HUES6 (cell line): ENCODE results near the gene GYG2.
"Not testable (repeated sequence)": the region's sequence is repeated elsewhere in the genome, so short reads cannot be mapped to it uniquely, and the experiment has no call there.

ENCODE experiments used
- H3K27ac ChIP-seq: 2 replicates; pipeline ENCODE4 v1.7.0; 2013; ENCODE audit warnings: low read depth, mild to moderate bottlenecking, low read length, inconsistent platforms
- H3K27me3 ChIP-seq: 2 replicates; pipeline ENCODE4 v1.6.1; 2013; ENCODE audit warnings: low read length; ENCODE audit not compliant: control insufficient read depth, insufficient read depth
- H3K36me3 ChIP-seq: 2 replicates; pipeline ENCODE4 v1.6.1; 2013; ENCODE audit warnings: low read length; ENCODE audit not compliant: control insufficient read depth, insufficient read depth
- H3K4me1 ChIP-seq: 2 replicates; pipeline ENCODE4 v1.6.1; 2013; ENCODE audit warnings: low read length; ENCODE audit not compliant: control insufficient read depth, insufficient read depth
- H3K4me3 ChIP-seq: 2 replicates; pipeline ENCODE4 v1.5.1; 2013; ENCODE audit warnings: low read depth, low read length
- H3K9ac ChIP-seq: one replicate; pipeline ENCODE4 v1.6.1; 2013; ENCODE audit warnings: mild to moderate bottlenecking, low read length
- H3K9me3 ChIP-seq: 2 replicates; pipeline ENCODE4 v1.6.1; 2013; ENCODE audit warnings: low read depth, low read length; ENCODE audit not compliant: control insufficient read depth, insufficient read depth

GYG2 gene

DNA sequence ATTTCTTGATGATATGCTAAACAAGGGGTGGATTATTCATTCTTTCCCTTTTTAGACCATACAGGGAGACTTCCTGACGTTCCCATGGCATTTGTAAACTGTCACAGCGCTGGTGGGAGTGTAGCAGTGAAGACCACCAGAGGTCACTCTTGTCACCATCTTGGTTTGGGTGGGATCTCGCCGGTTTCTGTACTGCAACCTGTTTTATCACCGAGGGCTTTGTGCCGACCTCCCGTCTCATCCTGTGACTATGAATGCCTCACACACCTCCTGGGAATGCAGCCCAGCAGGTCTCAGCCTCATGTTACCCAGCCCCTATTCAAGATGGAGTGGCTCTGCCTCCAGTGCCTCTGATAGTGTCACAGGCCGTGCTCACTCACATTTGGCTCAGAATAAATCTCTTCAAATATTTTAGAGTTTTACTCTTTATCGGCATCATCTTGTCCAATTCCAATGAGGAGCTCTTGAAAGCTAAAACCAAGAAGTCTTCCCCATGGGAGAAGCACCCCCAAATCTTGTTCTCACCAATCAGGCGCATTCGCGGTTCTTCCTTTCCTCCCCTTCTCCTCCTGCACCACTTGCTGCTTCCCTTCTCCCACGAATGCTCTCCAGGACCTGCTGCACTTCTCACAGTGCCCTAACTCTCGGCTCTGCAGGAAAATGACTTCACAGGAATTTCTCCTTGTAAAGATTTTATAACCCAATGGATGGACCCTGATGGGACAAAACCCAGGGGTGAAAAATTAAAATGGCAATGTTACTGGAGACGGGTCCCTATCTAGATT, 61.2 kb downstream of the GYG2 start:
- Histone ChIP-seq H3K27ac (peak overlapping the region; percentile 82; the same call in 1 of the 2 replicates), H3K4me1 (peaks cover 38% of the 10 kb centered on the region), H3K9ac (peak overlapping the region; percentile 58), H3K4me3 (peak overlapping the region; percentile 21; the same call in 1 of the 2 replicates)
- not testable (repeated sequence) for H3K27me3 ChIP-seq, H3K9me3 ChIP-seq, H3K36me3 ChIP-seq

GRCh38 chrX:2890536-2891460, 62.1 kb downstream of the GYG2 start:
- not testable (repeated sequence) for H3K27me3 ChIP-seq, H3K4me3 ChIP-seq, H3K9me3 ChIP-seq, H3K36me3 ChIP-seq
- Histone ChIP-seq H3K4me1 (peaks cover 40% of the 10 kb centered on the region), H3K9ac (peak overlapping the region; percentile 58), H3K27ac (peak overlapping the region; percentile 82; the same call in 1 of the 2 replicates)

- H3K27me3 ChIP-seq: no peaks in the 10 kb centered on the region
- no peaks in the 10 kb centered on the region for H3K9me3 ChIP-seq
- no peak overlapping the region for H3K4me3 ChIP-seq
- no peaks in the 10 kb centered on the region for H3K36me3 ChIP-seq
- H3K4me1 ChIP-seq: peaks cover 47% of the 10 kb centered on the region
- H3K9ac ChIP-seq: no peak overlapping the region
- H3K27ac ChIP-seq: no peak overlapping the region
These were observed 64.1 kb downstream of the GYG2 start for GRCh38 chrX:2892816-2893215.

DNA sequence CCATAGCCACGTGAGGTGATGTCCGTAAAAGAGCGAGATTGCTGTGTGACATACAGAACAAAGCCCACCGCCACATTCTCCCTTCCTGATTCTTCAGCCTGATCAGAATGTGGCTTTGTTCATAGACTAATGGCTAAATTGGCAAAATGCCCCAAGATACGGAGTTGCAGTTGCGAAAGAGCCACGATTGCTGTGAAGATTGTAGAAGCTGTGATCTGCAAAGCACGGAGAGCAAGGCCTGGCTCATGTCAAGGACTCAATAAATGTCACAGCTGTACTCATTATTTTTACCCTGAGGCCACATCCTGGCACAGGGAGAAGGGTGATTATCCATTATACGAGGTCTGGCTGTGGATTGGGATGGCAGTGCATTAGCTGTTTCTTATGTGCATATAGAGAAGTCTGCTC, 66.2 kb downstream of the GYG2 start:
- Histone ChIP-seq H3K36me3 (no peaks in the 10 kb centered on the region), H3K4me1 (peaks cover 49% of the 10 kb centered on the region), H3K4me3 (no peak overlapping the region), H3K9me3 (no peaks in the 10 kb centered on the region), H3K27me3 (no peaks in the 10 kb centered on the region), H3K27ac (no peak overlapping the region; the same call in 1 of the 2 replicates), H3K9ac (peak overlapping the region; percentile 45)

DNA sequence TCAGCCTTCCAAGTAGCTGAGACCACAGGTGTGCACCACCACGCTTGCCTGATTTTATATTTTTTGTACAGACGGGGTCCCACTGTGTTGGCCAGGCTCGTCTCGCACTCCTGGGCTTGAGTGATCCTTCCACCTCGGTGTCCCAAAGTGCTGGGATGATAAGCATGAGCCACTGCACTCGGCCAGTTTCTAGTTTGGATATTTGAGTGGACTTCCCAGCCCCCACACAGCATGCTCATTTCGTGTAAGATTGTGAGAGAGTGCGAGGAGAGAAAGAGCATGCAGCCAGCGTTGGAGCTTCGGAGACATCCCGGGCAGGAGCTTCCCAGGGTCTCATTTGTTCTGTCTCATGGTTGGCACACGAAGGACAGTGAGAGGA, 68.6 kb downstream of the GYG2 start:
- Histone ChIP-seq H3K36me3 (peaks cover 4% of the 10 kb centered on the region; the same call in 1 of the 2 replicates), H3K4me3 (no peak overlapping the region), H3K9ac (peak overlapping the region; percentile 72), H3K27me3 (no peaks in the 10 kb centered on the region), H3K9me3 (peaks cover 5% of the 10 kb centered on the region; the same call in 1 of the 2 replicates), H3K4me1 (peaks cover 33% of the 10 kb centered on the region), H3K27ac (peak overlapping the region; percentile 56; the same call in 1 of the 2 replicates)

DNA sequence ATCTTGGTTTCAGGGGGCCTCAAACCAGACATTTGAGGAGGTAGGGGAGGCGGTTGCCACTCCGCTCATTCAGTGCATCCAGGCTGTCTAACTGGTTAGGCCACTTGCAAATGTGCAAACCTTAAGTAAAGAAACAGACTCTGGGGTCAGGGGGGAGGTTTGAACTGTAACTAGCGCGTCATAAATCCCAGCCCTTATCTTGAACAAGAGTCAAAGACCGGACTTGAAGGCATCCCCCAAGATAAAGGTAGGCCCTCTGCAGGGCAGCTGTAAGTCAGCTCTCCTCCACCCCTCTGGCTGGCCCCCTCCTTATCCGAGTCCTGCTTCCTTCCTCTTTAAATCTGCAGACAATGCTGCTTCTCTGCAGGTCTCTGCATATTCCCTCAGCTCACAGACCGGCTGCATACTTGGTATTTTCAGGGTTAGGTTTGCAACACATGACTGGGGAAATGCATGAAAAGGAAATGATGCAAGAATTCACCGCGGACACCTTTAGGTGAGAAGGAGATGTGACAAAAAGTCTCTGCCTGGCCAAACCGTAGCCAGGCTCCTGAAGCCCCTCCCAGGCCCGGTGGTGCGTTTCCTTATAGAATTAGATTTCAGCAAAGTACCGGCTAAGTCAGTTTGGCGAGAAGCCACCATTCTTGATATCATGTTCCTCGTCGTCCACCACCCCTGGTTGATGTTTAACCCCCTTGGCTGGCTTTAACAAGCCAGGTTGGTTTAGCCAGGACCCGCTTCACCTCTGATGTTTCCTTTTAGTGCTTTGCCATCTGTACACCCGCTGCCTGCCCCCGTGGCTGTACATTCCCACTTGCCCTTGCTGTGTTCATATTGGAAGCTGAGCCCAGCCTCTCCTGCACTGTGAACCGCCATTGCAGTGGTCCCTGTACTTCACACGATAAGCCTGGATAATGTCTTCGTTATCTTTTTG, 69.2 kb downstream of the GYG2 start:
- not testable (repeated sequence) for H3K27me3 ChIP-seq, H3K36me3 ChIP-seq
- peak overlapping the region; percentile 56 for H3K27ac ChIP-seq
- H3K9ac ChIP-seq: peak overlapping the region; percentile 72
- H3K4me3 ChIP-seq: peak overlapping the region; percentile 12
- peaks cover 12% of the 10 kb centered on the region for H3K9me3 ChIP-seq
- peaks cover 29% of the 10 kb centered on the region for H3K4me1 ChIP-seq

DNA sequence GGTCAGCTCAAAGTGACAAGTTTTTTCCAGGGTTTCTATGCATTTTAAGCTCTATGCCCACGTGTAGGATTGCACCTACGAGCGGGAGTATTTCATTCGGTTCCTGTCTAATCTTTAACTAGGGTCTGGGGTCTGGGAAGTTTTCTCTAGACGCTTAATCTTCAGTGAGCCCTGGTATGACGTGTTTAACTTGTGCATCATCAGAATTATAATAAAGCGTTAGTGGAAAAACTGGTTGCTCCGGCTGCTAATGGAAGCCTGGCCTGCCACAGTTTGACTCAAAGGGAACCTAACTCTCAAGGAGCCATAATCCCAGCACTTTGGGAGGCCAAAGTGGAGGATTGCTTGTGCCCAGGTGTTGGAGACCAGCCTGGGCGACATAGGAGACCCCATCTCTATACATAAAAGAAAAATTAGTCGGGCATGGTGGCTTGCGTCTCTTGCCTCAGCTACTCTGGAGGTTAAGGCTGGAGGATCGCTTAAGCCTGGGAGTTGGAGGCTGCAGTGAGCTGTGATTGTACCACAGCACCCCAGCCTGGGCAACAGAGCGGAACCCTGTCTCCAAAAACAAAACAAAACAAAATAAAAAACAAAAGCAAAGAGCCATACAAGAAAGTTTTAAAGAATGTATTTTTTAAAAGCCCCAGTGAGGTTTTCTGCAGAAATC, 70.2 kb downstream of the GYG2 start:
- Histone ChIP-seq H3K27ac (peak overlapping the region; percentile 56), H3K27me3 (no peaks in the 10 kb centered on the region), H3K9me3 (peaks cover 21% of the 10 kb centered on the region), H3K9ac (peak overlapping the region; percentile 72), H3K36me3 (peaks cover 10% of the 10 kb centered on the region; the same call in 1 of the 2 replicates), H3K4me1 (peaks cover 29% of the 10 kb centered on the region), H3K4me3 (no peak overlapping the region; the same call in 1 of the 2 replicates)

- Histone ChIP-seq H3K9me3 (peaks cover 30% of the 10 kb centered on the region), H3K4me1 (peaks cover 20% of the 10 kb centered on the region), H3K4me3 (no peak overlapping the region), H3K36me3 (peaks cover 10% of the 10 kb centered on the region; the same call in 1 of the 2 replicates), H3K27me3 (no peaks in the 10 kb centered on the region), H3K9ac (no peak overlapping the region), H3K27ac (no peak overlapping the region)
These were observed 72.8 kb downstream of the GYG2 start for GRCh38 chrX:2901367-2902036.

DNA sequence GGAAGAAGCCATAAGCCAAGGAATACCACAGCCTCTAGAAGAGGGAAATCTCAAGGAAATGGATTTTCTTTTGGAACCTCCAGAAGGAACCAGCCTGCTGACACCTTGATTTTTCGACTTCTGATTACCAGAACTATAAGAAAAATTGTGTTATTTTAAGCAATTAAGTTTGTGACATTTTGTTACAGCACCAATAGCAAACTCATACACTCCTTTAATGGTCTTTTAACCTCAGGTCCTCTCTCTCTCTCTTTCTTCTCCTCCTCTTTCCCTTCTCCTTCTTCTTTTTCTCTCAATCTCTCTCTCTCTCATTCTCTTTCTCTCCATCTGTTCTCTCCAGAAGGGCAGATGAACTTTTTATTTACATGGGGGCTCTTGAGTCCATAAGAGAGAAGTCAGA, 74.1 kb downstream of the GYG2 start:
- H3K4me3 ChIP-seq: no peak overlapping the region
- no peak overlapping the region for H3K27ac ChIP-seq
- no peaks in the 10 kb centered on the region; the same call in 1 of the 2 replicates for H3K27me3 ChIP-seq

More for the DNA sequence above, 74.1 kb downstream of the GYG2 start:
- peaks cover 13% of the 10 kb centered on the region for H3K4me1 ChIP-seq
- H3K9me3 ChIP-seq: peaks cover 30% of the 10 kb centered on the region
- no peak overlapping the region for H3K9ac ChIP-seq
- H3K36me3 ChIP-seq: peaks cover 10% of the 10 kb centered on the region; the same call in 1 of the 2 replicates
